ENCODE measurements around the gene SFN. TPM values are rescaled to one million over a fixed set of nuclear protein-coding genes. Genes with fewer than 3 reads are reported as not detected.

The SFN gene
- polyA plus RNA-seq, 2 of the 4 experiments (the other 2 are of a cell fraction): 39.8 to 141 TPM

DNA sequence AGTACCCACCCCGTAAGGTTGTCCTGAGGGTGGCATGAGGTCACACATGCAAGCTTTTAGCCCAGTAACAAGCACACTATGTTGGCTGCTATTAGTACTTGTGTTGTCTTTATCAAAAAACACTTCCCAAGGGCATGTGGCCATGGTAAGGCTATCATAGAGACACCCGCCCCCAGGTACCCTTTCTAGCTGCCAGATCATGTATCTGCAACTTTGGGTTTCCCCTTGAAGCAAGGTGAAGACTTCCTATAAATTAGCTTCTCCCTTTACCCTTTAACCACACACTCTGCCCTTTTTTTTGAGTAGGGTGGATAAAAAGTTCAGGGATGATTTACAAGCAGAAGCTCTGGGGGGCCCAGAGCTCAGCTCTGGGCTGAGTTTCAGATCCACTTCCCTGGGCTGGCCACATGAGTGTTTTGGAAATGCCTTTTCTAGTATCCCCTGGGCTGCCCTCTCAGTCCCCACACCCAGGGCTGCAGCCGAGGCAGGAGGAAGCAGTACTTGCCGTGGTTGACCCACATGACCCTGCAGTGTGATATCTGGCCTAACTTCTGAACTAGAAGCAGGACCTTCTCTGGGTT is 34.4 kb upstream of the SFN start:
- Histone ChIP-seq H3K4me3 (peak overlapping the region; percentile 5; the same call in 1 of the 3 replicates), H3K9me3 (no peaks in the 10 kb centered on the region), H3K4me2 (peak overlapping the region; percentile 80), H3K27ac (0 out of 6 replicates have a peak overlapping the region, but pooled peaks of 1 of the 2 experiments have one; percentile 26), H3K4me1 (peaks cover 34% of the 10 kb centered on the region)
- ChIA-PET CTCF (interaction anchor here (0.5 to 1.6 kb wide), 4 partner anchors 18 to 358 kb away, joined by 3 to 6 read pairs (median 4); no protein-coding TSS in a partner anchor), POLR2A (no interaction called here)
- TF ChIP-seq ZC3H11A (IDR thresholded peaks at IDR 0.05) (no peak), ZSCAN20 (CRISPR knock-in tag; IDR thresholded peaks at IDR 0.05) (no peak), FOSL2 (IDR thresholded peaks at IDR 0.05) (no peak), FOSL2 (CRISPR knock-in tag; IDR thresholded peaks at IDR 0.05) (no peak), HOXB5 (CRISPR knock-in tag; IDR thresholded peaks at IDR 0.05) (no peak), HDAC2 (IDR thresholded peaks at IDR 0.05) (no peak), KDM1A (IDR thresholded peaks at IDR 0.05; ENCODE audit: low read depth) (no peak), NFE2L2 (conservative IDR thresholded peaks at IDR 0.05; ENCODE audit: low read length) (no peak), EP300 (IDR thresholded peaks at IDR 0.05) (no peak), PHF8 (IDR thresholded peaks at IDR 0.05; ENCODE audit: borderline replicate concordance, low read depth) (no peak), EHMT2 (IDR thresholded peaks at IDR 0.05; ENCODE audit: low read depth) (no peak), RNF2 (IDR thresholded peaks at IDR 0.05; ENCODE audit: borderline replicate concordance, low read depth) (no peak)
- TF ChIP-seq, protein P1, sequence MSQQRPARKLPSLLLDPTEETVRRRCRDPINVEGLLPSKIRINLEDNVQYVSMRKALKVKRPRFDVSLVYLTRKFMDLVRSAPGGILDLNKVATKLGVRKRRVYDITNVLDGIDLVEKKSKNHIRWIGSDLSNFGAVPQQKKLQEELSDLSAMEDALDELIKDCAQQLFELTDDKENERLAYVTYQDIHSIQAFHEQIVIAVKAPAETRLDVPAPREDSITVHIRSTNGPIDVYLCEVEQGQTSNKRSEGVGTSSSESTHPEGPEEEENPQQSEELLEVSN (IDR thresholded peaks at IDR 0.05; ENCODE audit: borderline replicate concordance, low read depth): no peak
- WGBS (ENCODE audit: missing lambda C conversion rate): 78% methylated on average over 2 of the region's 4 CpGs
- FAIRE-seq (no peak), ATAC-seq (no peak), DNase-seq (ENCODE audit: low read depth in 1 of 2, low spot score in 1 of 2) (no peak)

GRCh38 chr1:26829184-26829911 is 33.6 kb upstream of the SFN start:
- WGBS (ENCODE audit: missing lambda C conversion rate): 88% methylated on average over 6 of the region's 6 CpGs
- DNase-seq (ENCODE audit: low read depth in 1 of 2, low spot score in 1 of 2) (no peak), FAIRE-seq (no peak), ATAC-seq (no peak)
- H3K9me3 ChIP-seq: no peaks in the 10 kb centered on the region
- peak overlapping the region; percentile 80; the same call in 1 of the 3 replicates for H3K4me2 ChIP-seq
- no peak overlapping the region for H3K27ac ChIP-seq
- peaks cover 34% of the 10 kb centered on the region for H3K4me1 ChIP-seq
- ChIA-PET CTCF (interaction anchor here (0.8 kb wide), 1 partner anchor 12 kb away, joined by 3 read pairs; no protein-coding TSS in a partner anchor), POLR2A (no interaction called here)
- TF ChIP-seq SREBF2 (IDR thresholded peaks at IDR 0.05) (no peak), GATA3 (IDR thresholded peaks at IDR 0.05; ENCODE audit: borderline replicate concordance) (no peak), MYC (IDR thresholded peaks at IDR 0.05; ENCODE audit: borderline replicate concordance, low read length) (no peak), RNF2 (IDR thresholded peaks at IDR 0.05; ENCODE audit: borderline replicate concordance, low read depth) (no peak), CHD4 (IDR thresholded peaks at IDR 0.05; ENCODE audit: borderline replicate concordance) (no peak), TFCP2L1 (CRISPR knock-in tag; IDR thresholded peaks at IDR 0.05) (no peak), FOSL2 (IDR thresholded peaks at IDR 0.05) (no peak), FOSL2 (CRISPR knock-in tag; IDR thresholded peaks at IDR 0.05) (no peak), NPAS2 (CRISPR knock-in tag; IDR thresholded peaks at IDR 0.05; ENCODE audit: borderline replicate concordance) (no peak), ATOH8 (CRISPR knock-in tag; IDR thresholded peaks at IDR 0.05; ENCODE audit: low read depth) (no peak), HOXB5 (CRISPR knock-in tag; IDR thresholded peaks at IDR 0.05) (no peak), HOXA7 (CRISPR knock-in tag; IDR thresholded peaks at IDR 0.05) (no peak), JUNB (IDR thresholded peaks at IDR 0.05) (no peak), SMC3 (IDR thresholded peaks at IDR 0.05) (no peak), KDM1A (IDR thresholded peaks at IDR 0.05; ENCODE audit: low read depth) (no peak), ZFP36 (IDR thresholded peaks at IDR 0.05; ENCODE audit: borderline replicate concordance, partially characterized antibody) (no peak), ZNF302 (CRISPR knock-in tag; IDR thresholded peaks at IDR 0.05) (no peak), FOSB (CRISPR knock-in tag; IDR thresholded peaks at IDR 0.05) (no peak)
- TF ChIP-seq, protein P2, sequence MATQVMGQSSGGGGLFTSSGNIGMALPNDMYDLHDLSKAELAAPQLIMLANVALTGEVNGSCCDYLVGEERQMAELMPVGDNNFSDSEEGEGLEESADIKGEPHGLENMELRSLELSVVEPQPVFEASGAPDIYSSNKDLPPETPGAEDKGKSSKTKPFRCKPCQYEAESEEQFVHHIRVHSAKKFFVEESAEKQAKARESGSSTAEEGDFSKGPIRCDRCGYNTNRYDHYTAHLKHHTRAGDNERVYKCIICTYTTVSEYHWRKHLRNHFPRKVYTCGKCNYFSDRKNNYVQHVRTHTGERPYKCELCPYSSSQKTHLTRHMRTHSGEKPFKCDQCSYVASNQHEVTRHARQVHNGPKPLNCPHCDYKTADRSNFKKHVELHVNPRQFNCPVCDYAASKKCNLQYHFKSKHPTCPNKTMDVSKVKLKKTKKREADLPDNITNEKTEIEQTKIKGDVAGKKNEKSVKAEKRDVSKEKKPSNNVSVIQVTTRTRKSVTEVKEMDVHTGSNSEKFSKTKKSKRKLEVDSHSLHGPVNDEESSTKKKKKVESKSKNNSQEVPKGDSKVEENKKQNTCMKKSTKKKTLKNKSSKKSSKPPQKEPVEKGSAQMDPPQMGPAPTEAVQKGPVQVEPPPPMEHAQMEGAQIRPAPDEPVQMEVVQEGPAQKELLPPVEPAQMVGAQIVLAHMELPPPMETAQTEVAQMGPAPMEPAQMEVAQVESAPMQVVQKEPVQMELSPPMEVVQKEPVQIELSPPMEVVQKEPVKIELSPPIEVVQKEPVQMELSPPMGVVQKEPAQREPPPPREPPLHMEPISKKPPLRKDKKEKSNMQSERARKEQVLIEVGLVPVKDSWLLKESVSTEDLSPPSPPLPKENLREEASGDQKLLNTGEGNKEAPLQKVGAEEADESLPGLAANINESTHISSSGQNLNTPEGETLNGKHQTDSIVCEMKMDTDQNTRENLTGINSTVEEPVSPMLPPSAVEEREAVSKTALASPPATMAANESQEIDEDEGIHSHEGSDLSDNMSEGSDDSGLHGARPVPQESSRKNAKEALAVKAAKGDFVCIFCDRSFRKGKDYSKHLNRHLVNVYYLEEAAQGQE (IDR thresholded peaks at IDR 0.05): no peak
- H3K4me3 ChIP-seq: no peak overlapping the region
